ENCODE results near the gene SAMD4A.
A peak's percentile ranks its signal among the peaks of the same experiment; 100 is the strongest.

The SAMD4A gene

DNA sequence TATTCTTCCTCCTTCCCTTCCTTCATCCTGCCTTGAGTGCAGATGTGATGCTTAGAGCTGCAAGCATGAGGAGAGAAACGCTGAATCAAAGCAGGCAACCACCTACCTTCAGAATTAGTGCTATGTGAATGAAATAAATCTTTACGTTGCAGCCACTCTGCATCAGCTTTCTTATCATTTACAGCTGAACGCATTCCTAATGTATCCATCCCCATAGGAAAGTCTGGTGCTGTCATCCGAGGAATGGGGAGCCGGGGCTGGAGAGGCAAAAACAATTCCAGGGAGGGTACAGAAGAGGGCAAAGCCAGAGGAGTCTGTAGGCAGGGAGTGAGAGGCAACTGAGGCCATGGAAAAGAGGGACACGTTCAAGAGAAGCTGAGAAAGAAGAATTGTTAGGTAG, 245.7 kb downstream of the SAMD4A start:
- no peak overlapping the region for H3K4me3 ChIP-seq (ENCODE audit: low read depth, low read length, poor library complexity, severe bottlenecking)
- H4K20me1 ChIP-seq (ENCODE audit: insufficient read depth, low read length): no peaks in the 10 kb centered on the region
- H3K27ac ChIP-seq (ENCODE audit: low read depth, low read length, poor library complexity, severe bottlenecking): no peak overlapping the region
- H3K4me2 ChIP-seq (ENCODE audit: low read length): no peak overlapping the region
- no peaks in the 10 kb centered on the region for H3K9me2 ChIP-seq (ENCODE audit: low read depth, low read length)
- no peaks in the 10 kb centered on the region for H3K4me1 ChIP-seq (ENCODE audit: insufficient read depth, low read length, severe bottlenecking)
- H3K36me3 ChIP-seq (ENCODE audit: insufficient read depth, low read length): no peaks in the 10 kb centered on the region
- no peak overlapping the region for H3K9ac ChIP-seq (ENCODE audit: low read length)
- no peaks in the 10 kb centered on the region for H3K9me3 ChIP-seq (ENCODE audit: low read length)
- H2AFZ ChIP-seq (ENCODE audit: low read length): no peak overlapping the region
- no peaks in the 10 kb centered on the region for H3K27me3 ChIP-seq (ENCODE audit: insufficient read depth, low read length)
- H3K79me2 ChIP-seq (ENCODE audit: insufficient read depth, low read length): no peaks in the 10 kb centered on the region
- TF ChIP-seq, protein P1, sequence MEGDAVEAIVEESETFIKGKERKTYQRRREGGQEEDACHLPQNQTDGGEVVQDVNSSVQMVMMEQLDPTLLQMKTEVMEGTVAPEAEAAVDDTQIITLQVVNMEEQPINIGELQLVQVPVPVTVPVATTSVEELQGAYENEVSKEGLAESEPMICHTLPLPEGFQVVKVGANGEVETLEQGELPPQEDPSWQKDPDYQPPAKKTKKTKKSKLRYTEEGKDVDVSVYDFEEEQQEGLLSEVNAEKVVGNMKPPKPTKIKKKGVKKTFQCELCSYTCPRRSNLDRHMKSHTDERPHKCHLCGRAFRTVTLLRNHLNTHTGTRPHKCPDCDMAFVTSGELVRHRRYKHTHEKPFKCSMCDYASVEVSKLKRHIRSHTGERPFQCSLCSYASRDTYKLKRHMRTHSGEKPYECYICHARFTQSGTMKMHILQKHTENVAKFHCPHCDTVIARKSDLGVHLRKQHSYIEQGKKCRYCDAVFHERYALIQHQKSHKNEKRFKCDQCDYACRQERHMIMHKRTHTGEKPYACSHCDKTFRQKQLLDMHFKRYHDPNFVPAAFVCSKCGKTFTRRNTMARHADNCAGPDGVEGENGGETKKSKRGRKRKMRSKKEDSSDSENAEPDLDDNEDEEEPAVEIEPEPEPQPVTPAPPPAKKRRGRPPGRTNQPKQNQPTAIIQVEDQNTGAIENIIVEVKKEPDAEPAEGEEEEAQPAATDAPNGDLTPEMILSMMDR (IDR thresholded peaks at IDR 0.05; ENCODE audit: low read length): no peak
- no peak for TF ChIP-seq EZH2 (IDR thresholded peaks at IDR 0.05; ENCODE audit: borderline replicate concordance, low read length)
- no peaks in the 10 kb centered on the region for H3F3A ChIP-seq (ENCODE audit: insufficient read depth, low read length)

DNA sequence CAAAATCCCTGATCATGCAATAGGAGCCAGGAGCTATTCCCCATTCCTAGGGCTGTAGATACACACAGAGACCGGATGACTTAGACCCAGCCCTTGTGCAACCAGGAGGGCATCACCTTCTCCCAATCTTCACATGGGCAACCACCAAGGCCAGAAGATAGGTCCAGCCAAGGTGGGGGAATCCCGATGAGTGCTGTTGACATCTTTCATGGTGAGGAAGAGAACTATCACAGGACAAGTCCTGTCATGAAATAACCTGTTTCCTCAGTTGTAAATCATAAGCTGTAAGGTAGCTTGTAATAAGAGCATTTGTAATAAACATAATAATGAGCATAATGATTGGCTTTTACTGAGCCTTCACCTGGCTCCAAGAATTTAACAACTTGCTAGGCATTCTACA, 246.2 kb downstream of the SAMD4A start:
- H2AFZ ChIP-seq (ENCODE audit: low read length): no peak overlapping the region
- H3K4me2 ChIP-seq (ENCODE audit: low read length): no peak overlapping the region
- no peak overlapping the region for H3K9ac ChIP-seq (ENCODE audit: low read length)
- H3K27me3 ChIP-seq (ENCODE audit: insufficient read depth, low read length): no peaks in the 10 kb centered on the region
- H3K27ac ChIP-seq (ENCODE audit: low read depth, low read length, poor library complexity, severe bottlenecking): no peak overlapping the region
- no peaks in the 10 kb centered on the region for H3K9me3 ChIP-seq (ENCODE audit: low read length)
- H3K4me3 ChIP-seq (ENCODE audit: low read depth, low read length, poor library complexity, severe bottlenecking): no peak overlapping the region
- H3K79me2 ChIP-seq (ENCODE audit: insufficient read depth, low read length): no peaks in the 10 kb centered on the region
- H4K20me1 ChIP-seq (ENCODE audit: insufficient read depth, low read length): no peaks in the 10 kb centered on the region
- H3K4me1 ChIP-seq (ENCODE audit: insufficient read depth, low read length, severe bottlenecking): no peaks in the 10 kb centered on the region
- TF ChIP-seq EZH2 (IDR thresholded peaks at IDR 0.05; ENCODE audit: borderline replicate concordance, low read length): no peak
- TF ChIP-seq, protein P1 (IDR thresholded peaks at IDR 0.05; ENCODE audit: low read length): no peak
- no peaks in the 10 kb centered on the region for H3F3A ChIP-seq (ENCODE audit: insufficient read depth, low read length)
- H3K9me2 ChIP-seq (ENCODE audit: low read depth, low read length): no peaks in the 10 kb centered on the region
- no peaks in the 10 kb centered on the region for H3K36me3 ChIP-seq (ENCODE audit: insufficient read depth, low read length)

DNA sequence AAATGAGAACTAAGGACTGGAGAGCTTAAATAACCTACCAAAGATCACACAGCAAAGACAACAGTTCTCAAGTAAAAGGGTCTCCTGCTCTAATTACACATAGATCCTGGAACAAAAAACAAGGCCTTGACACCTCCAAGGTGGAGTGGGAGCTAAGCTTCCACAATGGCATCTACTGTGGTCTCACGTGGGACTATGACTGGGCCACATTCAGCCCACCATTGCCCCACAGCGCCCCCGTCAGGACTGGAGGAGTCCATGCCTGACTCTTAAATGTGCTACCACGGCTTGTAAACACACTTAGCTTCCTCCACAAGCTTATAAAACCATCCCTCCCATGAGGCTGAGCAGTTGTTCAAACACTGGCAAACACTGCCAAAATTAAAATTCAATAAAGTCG, 247.1 kb downstream of the SAMD4A start:
- no peaks in the 10 kb centered on the region for H3K27me3 ChIP-seq (ENCODE audit: insufficient read depth, low read length)
- no peak overlapping the region for H3K27ac ChIP-seq (ENCODE audit: low read depth, low read length, poor library complexity, severe bottlenecking)
- no peaks in the 10 kb centered on the region for H3K9me2 ChIP-seq (ENCODE audit: low read depth, low read length)
- no peak overlapping the region for H3K4me3 ChIP-seq (ENCODE audit: low read depth, low read length, poor library complexity, severe bottlenecking)
- no peaks in the 10 kb centered on the region for H4K20me1 ChIP-seq (ENCODE audit: insufficient read depth, low read length)
- no peaks in the 10 kb centered on the region for H3F3A ChIP-seq (ENCODE audit: insufficient read depth, low read length)
- no peaks in the 10 kb centered on the region for H3K79me2 ChIP-seq (ENCODE audit: insufficient read depth, low read length)
- no peak for TF ChIP-seq EZH2 (IDR thresholded peaks at IDR 0.05; ENCODE audit: borderline replicate concordance, low read length)
- TF ChIP-seq, protein P1 (IDR thresholded peaks at IDR 0.05; ENCODE audit: low read length): peak; percentile 53; the same call in 1 of the 2 replicates
- no peaks in the 10 kb centered on the region for H3K36me3 ChIP-seq (ENCODE audit: insufficient read depth, low read length)
- H3K4me1 ChIP-seq (ENCODE audit: insufficient read depth, low read length, severe bottlenecking): no peaks in the 10 kb centered on the region
- H3K4me2 ChIP-seq (ENCODE audit: low read length): no peak overlapping the region
- no peak overlapping the region for H3K9ac ChIP-seq (ENCODE audit: low read length)
- no peak overlapping the region for H2AFZ ChIP-seq (ENCODE audit: low read length)
- H3K9me3 ChIP-seq (ENCODE audit: low read length): no peaks in the 10 kb centered on the region

Data from OCI-LY1 (cell line).